DMS79 (cell line): ENCODE data around the gene FAM180A.

Experiments
- DNase-seq: peaks from one replicate; lab custom pipeline; 2025; lab: John Stamatoyannopoulos, UW

The FAM180A gene

GRCh38 chr7:135683609-135684008 lies 65.0 kb downstream of the FAM180A start:
- no peak for DNase-seq

DNA sequence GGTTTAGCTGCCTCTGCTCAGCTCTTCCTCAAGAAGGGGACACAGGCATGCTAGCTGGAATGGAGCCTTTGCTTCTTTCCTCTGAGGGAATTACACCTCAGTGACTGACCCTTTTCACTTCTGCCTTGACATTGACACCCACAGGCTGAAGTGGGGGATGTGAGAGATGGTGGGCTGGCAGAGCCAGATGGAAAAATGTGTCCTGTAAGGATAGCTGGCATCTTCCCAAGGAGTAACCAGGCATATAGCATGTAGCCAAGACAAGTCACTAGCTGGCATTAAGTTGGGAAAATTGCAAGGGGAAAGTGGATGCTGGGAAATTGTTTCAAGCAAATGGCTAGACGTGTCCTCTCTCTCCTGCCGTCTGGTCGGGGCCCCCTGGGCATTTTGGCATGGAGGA lies 66.4 kb downstream of the FAM180A start:
- no peak for DNase-seq

DNA sequence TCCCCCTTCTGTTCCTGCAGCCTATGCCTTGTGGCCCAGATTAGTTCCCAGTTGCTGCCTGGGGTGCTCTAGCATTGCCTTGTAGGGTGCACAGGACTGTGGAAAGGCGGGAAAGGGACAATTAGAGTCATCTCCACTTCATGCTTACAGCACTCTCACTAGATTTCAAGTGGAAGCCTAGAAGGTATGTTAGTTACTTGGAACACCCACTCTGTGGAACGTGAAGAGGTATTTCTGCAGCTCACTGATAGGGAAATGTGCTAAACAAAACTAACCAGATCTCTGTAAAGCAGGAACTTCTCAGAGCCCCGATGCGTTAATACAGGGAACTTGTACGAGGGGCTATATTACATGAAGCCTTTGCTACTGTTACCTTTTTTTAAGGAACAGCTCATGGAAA lies 66.9 kb downstream of the FAM180A start:
- no peak for DNase-seq
